DMS53 treated with DMSO at 0.1 percent for 48 hours (cell line): ENCODE data around the gene MX2.
"Not testable (repeated sequence)": the region's sequence is repeated elsewhere in the genome, so short reads cannot be mapped to it uniquely, and the experiment has no call there.

Experiments
- DNase-seq: peaks from one replicate; lab custom pipeline; 2025; ENCODE audit not compliant: unreplicated experiment; lab: John Stamatoyannopoulos, UW

The MX2 gene

DNA sequence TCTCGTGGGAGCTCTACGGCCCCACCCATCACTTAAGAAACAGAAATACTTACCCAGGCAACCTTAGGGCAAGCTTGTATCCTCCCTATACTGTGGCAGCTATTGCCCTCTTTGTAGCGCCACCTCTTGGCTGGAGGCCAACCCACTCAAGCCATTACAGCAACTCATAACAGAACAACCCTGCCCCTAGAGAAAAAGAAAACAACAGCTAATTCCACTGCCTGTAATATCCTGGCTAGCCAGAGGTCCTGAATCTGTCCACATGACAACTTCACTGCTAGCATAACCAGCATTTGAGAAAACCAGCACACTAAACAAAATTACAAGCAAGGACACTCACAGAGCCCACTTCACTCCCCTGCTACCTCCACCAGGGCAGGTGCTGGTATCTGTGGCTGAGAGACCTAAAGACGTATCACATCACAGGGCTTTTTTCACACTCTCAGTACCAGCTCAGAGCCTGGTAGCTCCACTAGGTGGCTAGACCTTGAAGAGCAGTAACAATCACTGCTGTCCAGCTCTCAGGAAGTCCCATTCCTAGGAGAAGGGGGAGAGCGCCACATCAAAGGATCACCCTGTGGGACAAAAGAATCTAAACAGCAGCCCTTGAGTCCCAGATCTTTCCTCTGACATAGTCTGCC, 49.7 kb downstream of the MX2 start:
- DNase-seq = no peak

GRCh38 chr21:41417505-41417904, 55.7 kb downstream of the MX2 start:
- DNase-seq = not testable (repeated sequence)

DNA sequence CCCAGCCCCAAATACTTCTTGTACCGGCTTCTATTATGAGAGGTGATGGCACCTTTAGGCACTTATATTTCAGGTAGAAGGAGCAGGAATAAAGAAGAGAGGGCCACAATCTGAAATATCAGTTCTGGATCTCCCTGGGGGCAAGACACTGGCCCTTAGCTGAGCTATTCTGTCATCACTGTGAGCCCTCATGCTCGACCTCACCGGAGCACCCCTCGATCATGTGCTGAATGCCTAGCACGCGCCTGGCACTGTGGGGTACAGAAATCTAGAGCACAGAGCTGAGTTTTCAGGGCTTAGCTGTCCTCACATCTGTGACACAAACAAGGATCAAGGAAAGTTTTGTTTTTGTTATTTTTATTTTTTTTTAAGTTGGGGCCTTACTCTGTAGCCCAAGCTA, 56.6 kb downstream of the MX2 start:
- DNase-seq = no peak

- no peak for DNase-seq
These were observed 57.3 kb downstream of the MX2 start for GRCh38 chr21:41418956-41419680.

- peak; percentile 57 for DNase-seq
These were observed 58.4 kb downstream of the MX2 start for GRCh38 chr21:41419921-41420862.

DNA sequence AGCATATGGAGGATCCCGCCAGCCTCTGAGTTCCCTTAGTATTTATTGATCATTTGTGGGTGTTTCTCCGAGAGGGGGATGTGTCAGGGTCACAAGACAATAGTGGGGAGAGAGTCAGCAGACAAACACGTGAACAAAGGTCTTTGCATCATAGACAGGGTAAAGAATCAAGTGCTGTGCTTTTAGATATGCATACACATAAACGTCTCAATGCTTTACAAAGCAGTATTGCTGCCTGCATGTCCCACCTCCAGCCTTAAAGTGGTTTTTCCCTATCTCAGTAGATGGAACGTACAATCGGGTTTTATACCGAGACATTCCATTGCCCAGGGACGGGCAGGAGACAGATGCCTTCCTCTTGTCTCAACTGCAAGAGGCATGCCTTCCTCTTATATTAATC, 59.2 kb downstream of the MX2 start:
- DNase-seq = not testable (repeated sequence)

GRCh38 chr21:41422546-41423304, 60.9 kb downstream of the MX2 start:
- DNase-seq = no peak

DNA sequence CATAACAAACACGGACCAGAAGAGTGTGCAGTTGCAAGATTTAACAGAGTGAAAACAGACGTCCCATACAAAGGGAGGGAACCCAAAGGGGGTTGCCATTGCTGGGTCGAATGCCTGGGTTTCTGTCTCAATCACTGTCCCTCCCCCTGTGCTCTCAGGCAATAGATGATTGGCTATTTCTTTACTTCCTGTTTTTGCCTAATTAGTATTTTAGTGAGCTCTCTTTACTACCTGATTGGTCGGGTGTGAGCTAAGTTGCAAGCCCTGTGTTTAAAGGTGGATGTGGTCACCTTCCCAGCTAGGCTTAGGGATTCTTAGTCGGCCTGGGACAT, 61.4 kb downstream of the MX2 start:
- not testable (repeated sequence) for DNase-seq

GRCh38 chr21:41425588-41425953, 63.7 kb downstream of the MX2 start:
- DNase-seq = no peak

- DNase-seq = peak; percentile 14
These were observed 64.3 kb downstream of the MX2 start, which contains the start of gene MX1 for GRCh38 chr21:41425954-41426675. MX1 (plus strand) TSS chr21:41426239; CDS start chr21:41432071, 5,832 bp downstream.

DNA sequence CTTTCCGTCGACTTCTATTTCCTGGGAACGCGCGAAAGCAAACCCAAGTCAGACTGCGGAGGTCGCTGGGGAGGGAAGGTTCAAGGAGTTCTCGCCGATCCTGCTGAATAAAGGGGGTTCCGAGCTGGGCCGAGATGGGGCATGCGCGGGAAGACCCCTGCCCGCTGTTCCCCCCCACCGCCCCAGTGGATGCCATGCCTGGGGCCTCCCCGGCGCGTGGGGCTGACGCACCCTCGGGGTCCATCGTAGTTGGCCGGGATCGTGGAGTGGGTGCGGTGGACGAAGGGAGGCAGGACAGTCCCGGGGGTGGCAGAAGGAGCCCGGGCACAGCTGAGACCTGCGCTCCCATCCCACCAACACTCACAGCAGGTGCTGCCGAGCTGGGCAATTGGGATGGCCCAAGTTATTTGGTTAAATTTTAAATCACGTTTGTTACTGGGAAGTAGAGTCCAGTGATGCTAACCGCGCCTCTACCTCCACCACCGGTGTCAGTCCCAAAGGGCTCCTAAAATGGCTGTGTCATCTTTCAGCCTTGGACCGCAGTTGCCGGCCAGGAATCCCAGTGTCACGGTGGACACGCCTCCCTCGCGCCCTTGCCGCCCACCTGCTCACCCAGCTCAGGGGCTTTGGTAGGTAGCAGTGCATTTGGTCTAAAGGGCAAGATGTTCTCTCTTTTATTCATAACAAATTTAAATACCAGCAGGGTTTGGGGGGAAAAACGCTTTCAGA, 65.0 kb downstream of the MX2 start:
- no peak for DNase-seq

- DNase-seq = no peak
These were observed 65.7 kb downstream of the MX2 start for GRCh38 chr21:41427556-41427955.

- DNase-seq = no peak
These were observed 66.5 kb downstream of the MX2 start for GRCh38 chr21:41428311-41428710.

GRCh38 chr21:41428847-41429246, 67.0 kb downstream of the MX2 start:
- DNase-seq = no peak

GRCh38 chr21:41429305-41429704, 67.5 kb downstream of the MX2 start:
- no peak for DNase-seq

GRCh38 chr21:41429925-41430491, 68.2 kb downstream of the MX2 start:
- no peak for DNase-seq

DNA sequence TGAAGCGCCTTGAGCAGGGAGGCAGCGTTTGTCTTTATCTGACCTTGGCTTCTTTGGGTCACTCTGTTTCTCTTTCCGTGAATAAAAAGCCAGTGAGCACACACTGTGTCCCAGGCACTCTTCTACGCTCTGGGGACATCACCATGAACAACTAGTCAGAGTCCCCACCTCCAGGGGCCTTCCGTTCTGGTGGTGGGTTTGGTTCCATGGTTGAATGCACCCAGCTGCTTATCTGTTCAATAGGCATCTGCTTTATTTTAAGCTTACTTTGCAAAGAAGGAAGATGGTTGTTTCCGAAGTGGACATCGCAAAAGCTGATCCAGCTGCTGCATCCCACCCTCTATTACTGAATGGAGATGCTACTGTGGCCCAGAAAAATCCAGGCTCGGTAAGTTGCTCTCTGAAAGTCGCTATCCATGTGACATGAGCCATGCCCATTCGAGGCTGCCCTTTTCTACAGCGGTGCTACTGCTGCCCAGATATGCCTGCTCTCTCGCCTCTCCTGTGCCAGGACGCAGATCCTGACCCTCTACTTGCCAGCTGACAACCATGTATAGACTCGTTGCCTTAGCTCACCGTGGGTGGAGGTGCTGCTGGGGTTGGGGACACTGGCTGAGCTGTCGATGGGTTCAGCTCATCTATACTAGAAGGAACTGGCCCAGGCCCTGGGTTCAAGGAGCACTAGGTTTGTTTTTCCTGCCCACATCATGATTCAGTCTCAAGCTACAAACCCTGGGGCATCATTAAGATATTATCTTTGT, 70.1 kb downstream of the MX2 start:
- no peak for DNase-seq

DNA sequence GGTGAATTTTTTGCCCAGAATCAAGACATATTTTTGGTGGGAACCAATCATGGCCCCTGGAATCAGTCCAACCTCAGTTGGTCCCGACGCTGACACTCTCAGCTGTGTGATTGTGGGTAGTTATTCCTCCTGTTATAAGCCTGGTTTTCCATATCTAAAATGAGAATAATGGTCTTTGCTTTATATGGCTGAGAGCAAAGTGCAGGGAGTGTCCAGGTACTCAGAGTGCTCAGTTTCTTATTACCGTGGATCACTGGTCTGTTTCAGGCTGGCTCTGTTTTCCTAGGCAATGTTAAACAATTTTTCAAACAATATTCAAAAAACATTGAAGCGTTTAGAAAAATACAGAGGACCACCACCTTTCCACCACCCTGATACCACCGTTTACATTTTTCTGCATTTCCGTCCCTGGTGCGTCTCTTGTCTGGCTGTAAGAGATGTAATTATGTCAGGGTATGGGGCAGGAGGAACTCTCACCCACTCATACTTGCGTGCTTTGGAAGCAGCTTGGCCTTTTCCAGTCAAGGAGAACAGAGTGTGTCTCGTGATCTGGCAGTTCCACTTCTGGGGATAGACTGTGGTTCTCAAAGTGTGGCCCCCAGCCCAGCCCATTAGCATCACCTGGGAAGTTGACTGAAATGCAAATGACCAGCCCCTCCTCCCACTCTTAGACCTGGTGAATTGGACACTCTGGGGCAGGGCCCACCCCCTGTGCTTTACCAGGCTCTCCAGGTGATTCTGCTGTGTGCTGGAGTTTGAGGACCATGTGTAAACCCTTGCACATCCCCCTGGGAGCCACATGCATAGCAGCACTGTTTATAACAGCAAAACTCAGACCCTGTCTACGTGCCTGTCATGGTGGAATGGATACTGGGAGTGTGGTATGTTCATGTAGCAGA, 71.0 kb downstream of the MX2 start:
- DNase-seq = no peak
